Measurements from ENCODE around the gene TMEM117.
"Not testable (repeated sequence)": the region's sequence is repeated elsewhere in the genome, so short reads cannot be mapped to it uniquely, and the experiment has no call there.

Gene TMEM117

DNA sequence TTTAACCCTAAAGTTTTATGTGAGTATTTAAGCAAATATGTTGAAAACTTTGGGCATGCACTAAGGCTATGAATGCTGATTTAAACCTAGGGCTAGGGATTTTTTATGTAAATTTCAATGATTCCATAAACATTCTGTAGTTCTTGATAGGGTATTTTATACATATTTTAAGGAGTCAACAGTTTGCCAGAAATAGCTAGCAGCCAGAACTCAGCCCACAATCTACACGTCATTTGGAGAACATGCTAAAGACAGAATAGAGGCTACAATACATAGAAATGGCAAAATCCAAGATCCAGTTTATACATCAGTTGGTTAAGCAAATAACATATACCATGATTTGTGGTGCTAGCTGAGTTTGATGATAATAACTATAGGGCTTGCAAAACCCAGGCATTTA, 184.7 kb downstream of the TMEM117 start:
- no peak overlapping the region for H3K4me2 ChIP-seq (ENCODE audit: low read length)
- TF ChIP-seq, protein P1, sequence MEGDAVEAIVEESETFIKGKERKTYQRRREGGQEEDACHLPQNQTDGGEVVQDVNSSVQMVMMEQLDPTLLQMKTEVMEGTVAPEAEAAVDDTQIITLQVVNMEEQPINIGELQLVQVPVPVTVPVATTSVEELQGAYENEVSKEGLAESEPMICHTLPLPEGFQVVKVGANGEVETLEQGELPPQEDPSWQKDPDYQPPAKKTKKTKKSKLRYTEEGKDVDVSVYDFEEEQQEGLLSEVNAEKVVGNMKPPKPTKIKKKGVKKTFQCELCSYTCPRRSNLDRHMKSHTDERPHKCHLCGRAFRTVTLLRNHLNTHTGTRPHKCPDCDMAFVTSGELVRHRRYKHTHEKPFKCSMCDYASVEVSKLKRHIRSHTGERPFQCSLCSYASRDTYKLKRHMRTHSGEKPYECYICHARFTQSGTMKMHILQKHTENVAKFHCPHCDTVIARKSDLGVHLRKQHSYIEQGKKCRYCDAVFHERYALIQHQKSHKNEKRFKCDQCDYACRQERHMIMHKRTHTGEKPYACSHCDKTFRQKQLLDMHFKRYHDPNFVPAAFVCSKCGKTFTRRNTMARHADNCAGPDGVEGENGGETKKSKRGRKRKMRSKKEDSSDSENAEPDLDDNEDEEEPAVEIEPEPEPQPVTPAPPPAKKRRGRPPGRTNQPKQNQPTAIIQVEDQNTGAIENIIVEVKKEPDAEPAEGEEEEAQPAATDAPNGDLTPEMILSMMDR (IDR thresholded peaks at IDR 0.05), result no peak
- H3K9ac ChIP-seq, result no peak overlapping the region
- no peak overlapping the region for H3K27ac ChIP-seq
- no peak overlapping the region for H3K4me3 ChIP-seq (ENCODE audit: low read depth, low read length)
- no peaks in the 10 kb centered on the region for H3K4me1 ChIP-seq
- H2AFZ ChIP-seq, result no peak overlapping the region
- no peaks in the 10 kb centered on the region for H3K9me3 ChIP-seq (ENCODE audit: control insufficient read depth, low read length)
- H3K27me3 ChIP-seq (ENCODE audit: control insufficient read depth, insufficient read depth, low read length), result no peaks in the 10 kb centered on the region
- H3K79me2 ChIP-seq, result no peaks in the 10 kb centered on the region
- no peaks in the 10 kb centered on the region for H3K36me3 ChIP-seq (ENCODE audit: control insufficient read depth, insufficient read depth, low read length)

DNA sequence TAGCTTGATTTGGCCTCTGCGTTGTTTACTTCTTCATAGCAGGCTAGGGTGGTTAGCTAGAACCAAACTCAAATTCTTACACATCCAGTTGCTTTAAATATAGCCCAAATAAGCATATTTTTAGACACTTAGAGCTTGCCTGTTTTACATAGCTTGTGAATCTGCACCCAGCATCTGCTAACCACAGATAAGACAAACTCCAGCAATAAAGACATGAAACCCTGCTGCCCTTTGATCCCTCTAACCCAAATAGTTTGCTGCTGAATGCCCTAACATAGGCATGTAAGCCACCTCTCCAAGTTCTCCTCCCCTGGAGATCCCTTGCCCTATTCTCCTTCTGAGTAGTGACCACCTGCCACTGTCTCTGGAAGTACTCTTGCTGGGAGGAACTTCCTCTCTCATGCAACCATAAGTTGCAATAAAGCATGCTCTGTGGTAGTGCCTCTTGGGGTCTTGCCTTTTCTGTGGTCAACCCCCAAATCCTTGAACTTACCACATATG, 185.6 kb downstream of the TMEM117 start:
- TF ChIP-seq, protein P1 (IDR thresholded peaks at IDR 0.05), result no peak
- H3K9me3 ChIP-seq (ENCODE audit: control insufficient read depth, low read length), result no peaks in the 10 kb centered on the region
- H3K27ac ChIP-seq, result no peak overlapping the region
- no peaks in the 10 kb centered on the region for H3K4me1 ChIP-seq
- H2AFZ ChIP-seq, result no peak overlapping the region
- no peak overlapping the region for H3K4me3 ChIP-seq (ENCODE audit: low read depth, low read length)
- H3K4me2 ChIP-seq (ENCODE audit: low read length), result no peak overlapping the region
- no peak overlapping the region for H3K9ac ChIP-seq
- no peaks in the 10 kb centered on the region for H3K79me2 ChIP-seq
- H3K27me3 ChIP-seq (ENCODE audit: control insufficient read depth, insufficient read depth, low read length), result no peaks in the 10 kb centered on the region
- no peaks in the 10 kb centered on the region for H3K36me3 ChIP-seq (ENCODE audit: control insufficient read depth, insufficient read depth, low read length)

DNA sequence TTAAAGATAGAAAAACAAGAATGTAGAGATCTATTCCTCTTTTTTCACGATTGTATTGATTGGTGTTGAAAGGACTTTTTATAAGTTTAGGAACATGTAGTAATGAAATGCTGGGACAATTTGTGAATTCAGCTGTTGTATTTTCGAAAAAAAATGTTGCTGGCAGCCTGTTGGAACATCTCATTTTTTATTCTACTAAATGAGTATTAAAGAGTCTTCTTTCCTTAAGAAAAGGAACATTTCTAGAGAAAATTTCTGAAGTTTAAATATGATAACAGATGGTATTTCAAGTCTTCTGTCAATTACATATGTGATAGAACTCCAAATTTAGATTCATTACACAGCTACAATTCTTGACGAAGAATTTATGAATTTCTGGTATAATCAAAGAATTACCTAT, 189.6 kb downstream of the TMEM117 start:
- H3K9me3 ChIP-seq (ENCODE audit: control insufficient read depth, low read length), result no peaks in the 10 kb centered on the region
- no peaks in the 10 kb centered on the region for H3K4me1 ChIP-seq
- H3K27me3 ChIP-seq (ENCODE audit: control insufficient read depth, insufficient read depth, low read length), result no peaks in the 10 kb centered on the region
- no peak overlapping the region for H2AFZ ChIP-seq
- H3K4me2 ChIP-seq (ENCODE audit: low read length), result no peak overlapping the region
- H3K9ac ChIP-seq, result no peak overlapping the region
- H3K27ac ChIP-seq, result no peak overlapping the region
- TF ChIP-seq, protein P1 (IDR thresholded peaks at IDR 0.05), result no peak
- no peaks in the 10 kb centered on the region for H3K36me3 ChIP-seq (ENCODE audit: control insufficient read depth, insufficient read depth, low read length)
- H3K79me2 ChIP-seq, result no peaks in the 10 kb centered on the region
- no peak overlapping the region for H3K4me3 ChIP-seq (ENCODE audit: low read depth, low read length)

DNA sequence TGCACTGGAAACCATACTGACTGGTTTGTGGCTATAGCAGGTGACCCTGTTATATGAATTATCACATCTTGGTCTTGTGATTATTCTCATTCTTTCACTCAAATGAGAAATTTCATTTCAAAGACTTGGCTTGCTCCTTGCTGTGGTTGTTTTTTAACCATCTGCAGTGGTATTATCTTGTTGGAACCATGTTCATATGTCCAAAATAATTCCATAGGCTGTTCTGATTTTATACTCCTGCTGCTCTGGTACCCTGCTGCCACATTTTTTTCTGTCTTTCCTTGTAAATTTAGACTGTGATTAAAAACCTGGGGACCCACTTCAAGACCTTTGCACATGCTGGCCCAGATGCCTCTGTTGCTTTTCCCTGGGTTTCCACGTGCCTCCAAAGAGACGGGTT, 190.2 kb downstream of the TMEM117 start:
- H3K9me3 ChIP-seq (ENCODE audit: control insufficient read depth, low read length), result no peaks in the 10 kb centered on the region
- no peak overlapping the region for H3K27ac ChIP-seq
- H3K27me3 ChIP-seq (ENCODE audit: control insufficient read depth, insufficient read depth, low read length), result no peaks in the 10 kb centered on the region
- no peak overlapping the region for H2AFZ ChIP-seq
- no peaks in the 10 kb centered on the region for H3K4me1 ChIP-seq
- no peaks in the 10 kb centered on the region for H3K36me3 ChIP-seq (ENCODE audit: control insufficient read depth, insufficient read depth, low read length)
- no peak overlapping the region for H3K9ac ChIP-seq
- no peak overlapping the region for H3K4me2 ChIP-seq (ENCODE audit: low read length)
- TF ChIP-seq, protein P1 (IDR thresholded peaks at IDR 0.05), result no peak
- no peaks in the 10 kb centered on the region for H3K79me2 ChIP-seq
- no peak overlapping the region for H3K4me3 ChIP-seq (ENCODE audit: low read depth, low read length)

DNA sequence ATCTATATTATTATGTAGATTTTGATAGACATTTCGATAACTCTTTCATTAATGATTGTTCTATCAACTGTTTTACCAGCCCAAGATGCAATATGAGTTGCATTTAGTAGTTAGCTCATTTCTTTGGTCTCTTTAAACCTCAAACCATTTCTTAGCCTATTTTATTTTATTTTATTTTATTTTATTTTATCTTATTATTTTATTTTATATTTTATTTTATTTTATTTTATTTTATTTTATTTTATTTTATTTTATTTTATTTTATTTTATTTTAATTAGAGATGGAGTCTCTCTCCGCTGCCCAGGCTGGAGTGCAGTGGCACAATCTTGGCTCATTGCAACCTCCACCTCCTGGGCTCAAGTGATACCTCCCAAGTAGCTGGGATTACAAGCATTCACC, 191.0 kb downstream of the TMEM117 start:
- H3K79me2 ChIP-seq; H3K36me3 ChIP-seq (ENCODE audit: control insufficient read depth, insufficient read depth, low read length); H3K4me3 ChIP-seq (ENCODE audit: low read depth, low read length); H2AFZ ChIP-seq; H3K4me2 ChIP-seq (ENCODE audit: low read length); H3K4me1 ChIP-seq; H3K27ac ChIP-seq; H3K9ac ChIP-seq; H3K27me3 ChIP-seq (ENCODE audit: control insufficient read depth, insufficient read depth, low read length); H3K9me3 ChIP-seq (ENCODE audit: control insufficient read depth, low read length): not testable (repeated sequence)
